GM23338 (cell line): ENCODE results near the gene KIAA1328. TPM values are rescaled to one million over a fixed set of nuclear protein-coding genes. Genes with fewer than 3 reads are reported as not detected.

ENCODE experiments used
- ATAC-seq: fragments of 200-7000 bp; cut with Tn5 transposase; 3 replicates; pipeline ENCODE4 v1.9.1; 2020
- DNase-seq: peaks from one replicate; pipeline ENCODE4 v3.0.0-alpha.2; 2015; ENCODE audit warnings: low spot score
- H2AFZ ChIP-seq: fragments of 200-600 bp; sonication (generic); 2 replicates; pipeline ENCODE4 v1.8.0; 2016; ENCODE audit warnings: antibody characterized with exemption, mild to moderate bottlenecking, moderate library complexity
- H3F3A ChIP-seq: fragments of 200-600 bp; sonication (generic); replicated peaks from 2 replicates; pipeline ENCODE4 v1.8.0; 2017; ENCODE audit warnings: antibody characterized with exemption, mixed run types, low read depth
- H3K27ac ChIP-seq: fragments of 200-600 bp; sonication (generic); 2 replicates; pipeline ENCODE4 v1.6.1; 2016; ENCODE audit warnings: low read depth
- H3K27me3 ChIP-seq: fragments of 200-600 bp; sonication (generic); 2 replicates; pipeline ENCODE4 v1.8.0; 2016; ENCODE audit warnings: mild to moderate bottlenecking, mixed run types, moderate library complexity; ENCODE audit not compliant: insufficient read depth
- H3K36me3 ChIP-seq: fragments of 200-600 bp; sonication (generic); 2 replicates; pipeline ENCODE4 v1.8.0; 2016; ENCODE audit warnings: mild to moderate bottlenecking; ENCODE audit not compliant: insufficient read depth
- H3K4me1 ChIP-seq: fragments of 200-600 bp; sonication (generic); 2 replicates; pipeline ENCODE4 v1.8.0; 2016; ENCODE audit warnings: mild to moderate bottlenecking, moderate library complexity; ENCODE audit not compliant: insufficient read depth
- H3K4me2 ChIP-seq: fragments of 200-600 bp; sonication (generic); 2 replicates; pipeline ENCODE4 v1.7.1; 2017; ENCODE audit warnings: mixed run types
- H3K4me3 ChIP-seq: fragments of 200-600 bp; sonication (generic); 2 replicates; pipeline ENCODE4 v1.6.1; 2016; ENCODE audit warnings: mixed run types
- H3K79me2 ChIP-seq: fragments of 200-600 bp; sonication (generic); replicated peaks from 2 replicates; pipeline ENCODE4 v1.8.0; 2017; ENCODE audit warnings: mild to moderate bottlenecking; ENCODE audit not compliant: insufficient read depth
- H3K9me2 ChIP-seq: fragments of 200-600 bp; sonication (generic); 2 replicates; pipeline ENCODE4 v1.8.0; 2017; ENCODE audit not compliant: insufficient read depth
- H4K20me1 ChIP-seq: fragments of 200-600 bp; sonication (generic); replicated peaks from 2 replicates; pipeline ENCODE4 v1.8.0; 2017; ENCODE audit warnings: mild to moderate bottlenecking; ENCODE audit not compliant: insufficient read depth
- H3K27ac Mint-ChIP-seq: 2 replicates; pipeline ENCODE4 v1.8.0; 2020; ENCODE audit warnings: inconsistent platforms, mild to moderate bottlenecking, moderate library complexity, mixed read lengths
- H3K27me3 Mint-ChIP-seq: 3 replicates; pipeline ENCODE4 v1.8.0; 2022; ENCODE audit warnings: low read depth, mild to moderate bottlenecking, moderate library complexity, mixed read lengths, inconsistent platforms; ENCODE audit not compliant: insufficient read depth, poor library complexity
- H3K36me3 Mint-ChIP-seq: 3 replicates; pipeline ENCODE4 v1.8.0; 2021; ENCODE audit warnings: low read depth, mild to moderate bottlenecking, inconsistent platforms, moderate library complexity, mixed read lengths
- H3K4me1 Mint-ChIP-seq: 3 replicates; pipeline ENCODE4 v1.8.0; 2020; ENCODE audit warnings: mild to moderate bottlenecking, inconsistent platforms, mixed read lengths
- H3K4me3 Mint-ChIP-seq: 3 replicates; pipeline ENCODE4 v1.8.0; 2021; ENCODE audit warnings: moderate library complexity, mild to moderate bottlenecking, inconsistent platforms, mixed read lengths
- H3K9me3 Mint-ChIP-seq: 3 replicates; pipeline ENCODE4 v1.8.0; 2020; ENCODE audit warnings: moderate library complexity, mild to moderate bottlenecking, inconsistent platforms, mixed read lengths
- CREB1 ChIP-seq: fragments of 250-450 bp; sonication (Bioruptor Pico); IDR thresholded peaks from 2 replicates; pipeline ENCODE4 v1.5.0; 2020; ENCODE audit warnings: low read depth, mild to moderate bottlenecking, moderate library complexity
- CTCF ChIP-seq, 2 experiments: fragments of 200-600 bp in 1 of 2; sonication (generic) in 1 of 2; conservative IDR thresholded peaks; 2 replicates each; pipeline versions ENCODE4 v1.5.1 to v1.6.1; 2016 to 2017; ENCODE audit warnings: antibody characterized with exemption in 2 of 2, low read depth in 2 of 2, mild to moderate bottlenecking in 2 of 2, moderate library complexity in 1 of 2
- EZH2 ChIP-seq: fragments of 200-600 bp; sonication (generic); IDR thresholded peaks from one replicate; pipeline ENCODE4 v1.8.0; 2017; ENCODE audit warnings: antibody characterized with exemption, mild to moderate bottlenecking, low read depth; ENCODE audit not compliant: unreplicated experiment
- EZH2phosphoT487 ChIP-seq: fragments of 200-600 bp; sonication (generic); IDR thresholded peaks from one replicate; pipeline ENCODE4 v1.8.1; 2018; ENCODE audit warnings: antibody characterized with exemption; ENCODE audit not compliant: unreplicated experiment
- JUNB ChIP-seq: IDR thresholded peaks from one replicate; pipeline ENCODE4 v1.6.1; 2016; ENCODE audit warnings: antibody characterized with exemption; ENCODE audit not compliant: unreplicated experiment
- NANOG ChIP-seq: IDR thresholded peaks from 2 replicates; pipeline ENCODE4 v1.6.1; 2016; ENCODE audit warnings: antibody characterized with exemption, borderline replicate concordance
- POLR2AphosphoS5 ChIP-seq: IDR thresholded peaks from 2 replicates; pipeline ENCODE4 v1.6.1; 2016; ENCODE audit warnings: antibody characterized with exemption, low read depth
- STAT1 ChIP-seq: IDR thresholded peaks from one replicate; pipeline ENCODE4 v1.6.1; 2016; ENCODE audit warnings: antibody characterized with exemption; ENCODE audit not compliant: unreplicated experiment
- ZNF114 ChIP-seq: fragments of 250-450 bp; sonication (Bioruptor Pico); IDR thresholded peaks from 2 replicates; pipeline ENCODE4 v1.5.0; 2020; ENCODE audit warnings: mild to moderate bottlenecking, moderate library complexity
- ZNF331 ChIP-seq: fragments of 250-450 bp; sonication (Bioruptor Pico); IDR thresholded peaks from 2 replicates; pipeline ENCODE4 v1.5.0; 2020; ENCODE audit warnings: low read depth, mild to moderate bottlenecking, moderate library complexity
- polyA plus RNA-seq: library from polyadenylated mRNA; unstranded; fragments of >200 nt; fragmentation: Nextera tagmentation; extraction: Ambion mirVana; gene quantifications from 2 replicates; pipeline ENCODE4 v1.2.1, GENCODE V29; 2016
- total RNA-seq: library from RNA; depleted of rRNA; stranded (reverse); fragments of >200 nt; shearing (Covaris generic); gene quantifications from 2 replicates; pipeline ENCODE4 v1.2.3, GENCODE V29; 2014
- TF ChIP-seq, protein P1 (sequence below): fragments of 250-450 bp; sonication (Bioruptor Pico); IDR thresholded peaks from 2 replicates; pipeline ENCODE4 v1.5.0; 2020; ENCODE audit warnings: mild to moderate bottlenecking, moderate library complexity
- TF ChIP-seq, protein P2 (sequence below): IDR thresholded peaks from 2 replicates; pipeline ENCODE4 v1.6.1; 2016; ENCODE audit warnings: antibody characterized with exemption
- TF ChIP-seq, protein P3 (sequence below): IDR thresholded peaks from one replicate; pipeline ENCODE4 v1.6.1; 2018; ENCODE audit warnings: antibody characterized with exemption; ENCODE audit not compliant: unreplicated experiment

KIAA1328 gene
- total and polyA plus RNA-seq, 2 experiments from 2014 or later: 5.2 to 8.4 TPM

DNA sequence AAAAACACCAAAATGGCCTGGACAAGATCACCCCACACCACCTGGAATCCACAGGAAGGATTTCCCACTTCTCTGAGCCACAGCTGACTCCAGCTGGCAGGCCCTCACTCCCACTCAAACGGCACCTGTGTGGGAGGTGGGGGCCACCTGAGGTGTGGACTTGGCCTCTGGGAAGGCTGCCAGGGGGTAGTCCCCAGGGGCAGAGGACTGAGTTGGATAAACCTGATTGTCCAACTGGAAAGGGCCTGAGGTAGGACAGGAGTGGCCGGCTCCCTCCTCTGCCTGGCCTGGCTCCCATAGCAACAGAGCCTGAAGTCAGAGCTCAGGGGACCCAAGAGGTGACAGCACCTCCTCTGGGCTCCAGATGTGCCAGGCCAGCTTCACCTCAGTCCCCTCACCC, 436.5 kb downstream of the KIAA1328 start:
- H3F3A ChIP-seq: no peaks in the 10 kb centered on the region
- Mint-ChIP-seq H3K4me1 (no peaks in the 10 kb centered on the region), H3K27me3 (peaks cover 25% of the 10 kb centered on the region), H3K9me3 (no peaks in the 10 kb centered on the region; the same call in 2 of the 3 replicates), H3K27ac (no peak overlapping the region), H3K36me3 (no peaks in the 10 kb centered on the region), H3K4me3 (no peak overlapping the region)
- H3K27ac ChIP-seq: no peak overlapping the region
- H2AFZ ChIP-seq: no peak overlapping the region
- H4K20me1 ChIP-seq: peaks cover 7% of the 10 kb centered on the region
- no peaks in the 10 kb centered on the region for H3K27me3 ChIP-seq
- no peak overlapping the region for H3K4me2 ChIP-seq
- TF ChIP-seq POLR2AphosphoS5: no peak
- no peak for TF ChIP-seq EZH2phosphoT487
- no peak for TF ChIP-seq EZH2
- TF ChIP-seq ZNF331: no peak
- TF ChIP-seq, protein P1, sequence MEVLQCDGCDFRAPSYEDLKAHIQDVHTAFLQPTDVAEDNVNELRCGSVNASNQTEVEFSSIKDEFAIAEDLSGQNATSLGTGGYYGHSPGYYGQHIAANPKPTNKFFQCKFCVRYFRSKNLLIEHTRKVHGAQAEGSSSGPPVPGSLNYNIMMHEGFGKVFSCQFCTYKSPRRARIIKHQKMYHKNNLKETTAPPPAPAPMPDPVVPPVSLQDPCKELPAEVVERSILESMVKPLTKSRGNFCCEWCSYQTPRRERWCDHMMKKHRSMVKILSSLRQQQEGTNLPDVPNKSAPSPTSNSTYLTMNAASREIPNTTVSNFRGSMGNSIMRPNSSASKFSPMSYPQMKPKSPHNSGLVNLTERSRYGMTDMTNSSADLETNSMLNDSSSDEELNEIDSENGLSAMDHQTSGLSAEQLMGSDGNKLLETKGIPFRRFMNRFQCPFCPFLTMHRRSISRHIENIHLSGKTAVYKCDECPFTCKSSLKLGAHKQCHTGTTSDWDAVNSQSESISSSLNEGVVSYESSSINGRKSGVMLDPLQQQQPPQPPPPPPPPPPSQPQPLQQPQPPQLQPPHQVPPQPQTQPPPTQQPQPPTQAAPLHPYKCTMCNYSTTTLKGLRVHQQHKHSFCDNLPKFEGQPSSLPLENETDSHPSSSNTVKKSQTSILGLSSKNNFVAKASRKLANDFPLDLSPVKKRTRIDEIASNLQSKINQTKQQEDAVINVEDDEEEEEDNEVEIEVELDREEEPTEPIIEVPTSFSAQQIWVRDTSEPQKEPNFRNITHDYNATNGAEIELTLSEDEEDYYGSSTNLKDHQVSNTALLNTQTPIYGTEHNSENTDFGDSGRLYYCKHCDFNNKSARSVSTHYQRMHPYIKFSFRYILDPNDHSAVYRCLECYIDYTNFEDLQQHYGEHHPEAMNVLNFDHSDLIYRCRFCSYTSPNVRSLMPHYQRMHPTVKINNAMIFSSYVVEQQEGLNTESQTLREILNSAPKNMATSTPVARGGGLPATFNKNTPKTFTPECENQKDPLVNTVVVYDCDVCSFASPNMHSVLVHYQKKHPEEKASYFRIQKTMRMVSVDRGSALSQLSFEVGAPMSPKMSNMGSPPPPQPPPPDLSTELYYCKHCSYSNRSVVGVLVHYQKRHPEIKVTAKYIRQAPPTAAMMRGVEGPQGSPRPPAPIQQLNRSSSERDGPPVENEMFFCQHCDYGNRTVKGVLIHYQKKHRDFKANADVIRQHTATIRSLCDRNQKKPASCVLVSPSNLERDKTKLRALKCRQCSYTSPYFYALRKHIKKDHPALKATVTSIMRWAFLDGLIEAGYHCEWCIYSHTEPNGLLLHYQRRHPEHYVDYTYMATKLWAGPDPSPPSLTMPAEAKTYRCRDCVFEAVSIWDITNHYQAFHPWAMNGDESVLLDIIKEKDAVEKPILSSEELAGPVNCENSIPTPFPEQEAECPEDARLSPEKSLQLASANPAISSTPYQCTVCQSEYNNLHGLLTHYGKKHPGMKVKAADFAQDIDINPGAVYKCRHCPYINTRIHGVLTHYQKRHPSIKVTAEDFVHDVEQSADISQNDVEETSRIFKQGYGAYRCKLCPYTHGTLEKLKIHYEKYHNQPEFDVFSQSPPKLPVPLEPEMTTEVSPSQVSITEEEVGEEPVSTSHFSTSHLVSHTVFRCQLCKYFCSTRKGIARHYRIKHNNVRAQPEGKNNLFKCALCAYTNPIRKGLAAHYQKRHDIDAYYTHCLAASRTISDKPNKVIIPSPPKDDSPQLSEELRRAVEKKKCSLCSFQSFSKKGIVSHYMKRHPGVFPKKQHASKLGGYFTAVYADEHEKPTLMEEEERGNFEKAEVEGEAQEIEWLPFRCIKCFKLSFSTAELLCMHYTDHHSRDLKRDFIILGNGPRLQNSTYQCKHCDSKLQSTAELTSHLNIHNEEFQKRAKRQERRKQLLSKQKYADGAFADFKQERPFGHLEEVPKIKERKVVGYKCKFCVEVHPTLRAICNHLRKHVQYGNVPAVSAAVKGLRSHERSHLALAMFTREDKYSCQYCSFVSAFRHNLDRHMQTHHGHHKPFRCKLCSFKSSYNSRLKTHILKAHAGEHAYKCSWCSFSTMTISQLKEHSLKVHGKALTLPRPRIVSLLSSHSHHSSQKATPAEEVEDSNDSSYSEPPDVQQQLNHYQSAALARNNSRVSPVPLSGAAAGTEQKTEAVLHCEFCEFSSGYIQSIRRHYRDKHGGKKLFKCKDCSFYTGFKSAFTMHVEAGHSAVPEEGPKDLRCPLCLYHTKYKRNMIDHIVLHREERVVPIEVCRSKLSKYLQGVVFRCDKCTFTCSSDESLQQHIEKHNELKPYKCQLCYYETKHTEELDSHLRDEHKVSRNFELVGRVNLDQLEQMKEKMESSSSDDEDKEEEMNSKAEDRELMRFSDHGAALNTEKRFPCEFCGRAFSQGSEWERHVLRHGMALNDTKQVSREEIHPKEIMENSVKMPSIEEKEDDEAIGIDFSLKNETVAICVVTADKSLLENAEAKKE (CRISPR knock-in tag): no peak
- TF ChIP-seq ZNF114: no peak
- TF ChIP-seq STAT1: no peak
- TF ChIP-seq, protein P2, sequence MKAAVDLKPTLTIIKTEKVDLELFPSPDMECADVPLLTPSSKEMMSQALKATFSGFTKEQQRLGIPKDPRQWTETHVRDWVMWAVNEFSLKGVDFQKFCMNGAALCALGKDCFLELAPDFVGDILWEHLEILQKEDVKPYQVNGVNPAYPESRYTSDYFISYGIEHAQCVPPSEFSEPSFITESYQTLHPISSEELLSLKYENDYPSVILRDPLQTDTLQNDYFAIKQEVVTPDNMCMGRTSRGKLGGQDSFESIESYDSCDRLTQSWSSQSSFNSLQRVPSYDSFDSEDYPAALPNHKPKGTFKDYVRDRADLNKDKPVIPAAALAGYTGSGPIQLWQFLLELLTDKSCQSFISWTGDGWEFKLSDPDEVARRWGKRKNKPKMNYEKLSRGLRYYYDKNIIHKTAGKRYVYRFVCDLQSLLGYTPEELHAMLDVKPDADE: no peak
- no peak for TF ChIP-seq NANOG
- no peak for TF ChIP-seq CREB1 (CRISPR knock-in tag)
- TF ChIP-seq, protein P3, sequence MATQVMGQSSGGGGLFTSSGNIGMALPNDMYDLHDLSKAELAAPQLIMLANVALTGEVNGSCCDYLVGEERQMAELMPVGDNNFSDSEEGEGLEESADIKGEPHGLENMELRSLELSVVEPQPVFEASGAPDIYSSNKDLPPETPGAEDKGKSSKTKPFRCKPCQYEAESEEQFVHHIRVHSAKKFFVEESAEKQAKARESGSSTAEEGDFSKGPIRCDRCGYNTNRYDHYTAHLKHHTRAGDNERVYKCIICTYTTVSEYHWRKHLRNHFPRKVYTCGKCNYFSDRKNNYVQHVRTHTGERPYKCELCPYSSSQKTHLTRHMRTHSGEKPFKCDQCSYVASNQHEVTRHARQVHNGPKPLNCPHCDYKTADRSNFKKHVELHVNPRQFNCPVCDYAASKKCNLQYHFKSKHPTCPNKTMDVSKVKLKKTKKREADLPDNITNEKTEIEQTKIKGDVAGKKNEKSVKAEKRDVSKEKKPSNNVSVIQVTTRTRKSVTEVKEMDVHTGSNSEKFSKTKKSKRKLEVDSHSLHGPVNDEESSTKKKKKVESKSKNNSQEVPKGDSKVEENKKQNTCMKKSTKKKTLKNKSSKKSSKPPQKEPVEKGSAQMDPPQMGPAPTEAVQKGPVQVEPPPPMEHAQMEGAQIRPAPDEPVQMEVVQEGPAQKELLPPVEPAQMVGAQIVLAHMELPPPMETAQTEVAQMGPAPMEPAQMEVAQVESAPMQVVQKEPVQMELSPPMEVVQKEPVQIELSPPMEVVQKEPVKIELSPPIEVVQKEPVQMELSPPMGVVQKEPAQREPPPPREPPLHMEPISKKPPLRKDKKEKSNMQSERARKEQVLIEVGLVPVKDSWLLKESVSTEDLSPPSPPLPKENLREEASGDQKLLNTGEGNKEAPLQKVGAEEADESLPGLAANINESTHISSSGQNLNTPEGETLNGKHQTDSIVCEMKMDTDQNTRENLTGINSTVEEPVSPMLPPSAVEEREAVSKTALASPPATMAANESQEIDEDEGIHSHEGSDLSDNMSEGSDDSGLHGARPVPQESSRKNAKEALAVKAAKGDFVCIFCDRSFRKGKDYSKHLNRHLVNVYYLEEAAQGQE: no peak
- no peak for TF ChIP-seq CTCF (conservative IDR thresholded peaks at IDR 0.05; ENCODE audit: low read depth in 2 of 2)
- no peak for TF ChIP-seq JUNB
- H3K36me3 ChIP-seq: no peaks in the 10 kb centered on the region
- no peaks in the 10 kb centered on the region for H3K79me2 ChIP-seq
- no peak overlapping the region for H3K4me3 ChIP-seq
- H3K4me1 ChIP-seq: no peaks in the 10 kb centered on the region
- ATAC-seq: no peak
- no peak for DNase-seq
- H3K9me2 ChIP-seq: no peaks in the 10 kb centered on the region
